Fibroblast of lung (primary cell): ENCODE measurements around the gene DLG2.
"Not testable (repeated sequence)": the region's sequence is repeated elsewhere in the genome, so short reads cannot be mapped to it uniquely, and the experiment has no call there.

Experiments
- EZH2 ChIP-seq: IDR thresholded peaks from 2 replicates; pipeline ENCODE4 v1.5.1; 2012; ENCODE audit warnings: low read length, control low read depth, mild to moderate bottlenecking; ENCODE audit errors: missing control alignments
- TF ChIP-seq, protein P1 (sequence below), 2 donors: IDR thresholded peaks in 1 of 2; conservative IDR thresholded peaks in 1 of 2; 1 replicate in 1 of 2; 2 replicates in 1 of 2; pipeline ENCODE4 v1.5.1; 2011 to 2012; ENCODE audit warnings: low read length in 2 of 2, control low read depth in 1 of 2, inconsistent platforms in 1 of 2, low read depth in 1 of 2, mild to moderate bottlenecking in 1 of 2

- TF ChIP-seq, protein P1, sequence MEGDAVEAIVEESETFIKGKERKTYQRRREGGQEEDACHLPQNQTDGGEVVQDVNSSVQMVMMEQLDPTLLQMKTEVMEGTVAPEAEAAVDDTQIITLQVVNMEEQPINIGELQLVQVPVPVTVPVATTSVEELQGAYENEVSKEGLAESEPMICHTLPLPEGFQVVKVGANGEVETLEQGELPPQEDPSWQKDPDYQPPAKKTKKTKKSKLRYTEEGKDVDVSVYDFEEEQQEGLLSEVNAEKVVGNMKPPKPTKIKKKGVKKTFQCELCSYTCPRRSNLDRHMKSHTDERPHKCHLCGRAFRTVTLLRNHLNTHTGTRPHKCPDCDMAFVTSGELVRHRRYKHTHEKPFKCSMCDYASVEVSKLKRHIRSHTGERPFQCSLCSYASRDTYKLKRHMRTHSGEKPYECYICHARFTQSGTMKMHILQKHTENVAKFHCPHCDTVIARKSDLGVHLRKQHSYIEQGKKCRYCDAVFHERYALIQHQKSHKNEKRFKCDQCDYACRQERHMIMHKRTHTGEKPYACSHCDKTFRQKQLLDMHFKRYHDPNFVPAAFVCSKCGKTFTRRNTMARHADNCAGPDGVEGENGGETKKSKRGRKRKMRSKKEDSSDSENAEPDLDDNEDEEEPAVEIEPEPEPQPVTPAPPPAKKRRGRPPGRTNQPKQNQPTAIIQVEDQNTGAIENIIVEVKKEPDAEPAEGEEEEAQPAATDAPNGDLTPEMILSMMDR (conservative IDR thresholded peaks at IDR 0.05 in 1 of 2, IDR thresholded peaks at IDR 0.05 in 1 of 2; ENCODE audit: low read depth in 1 of 2, low read length in 2 of 2): not testable (repeated sequence)
- not testable (repeated sequence) for TF ChIP-seq EZH2
These were observed 843.0 kb downstream of the DLG2 start for GRCh38 chr11:84784158-84784557.
